Fibroblast of lung (primary cell): Measurements from ENCODE around the gene PTRH2.

Experiments used
- EZH2 ChIP-seq: IDR thresholded peaks from 2 replicates; pipeline ENCODE4 v1.5.1; 2012; ENCODE audit warnings: low read length, control low read depth, mild to moderate bottlenecking; ENCODE audit errors: missing control alignments
- TF ChIP-seq, protein P1 (sequence below), 2 donors: IDR thresholded peaks in 1 of 2; conservative IDR thresholded peaks in 1 of 2; 1 replicate in 1 of 2; 2 replicates in 1 of 2; pipeline ENCODE4 v1.5.1; 2011 to 2012; ENCODE audit warnings: low read length in 2 of 2, control low read depth in 1 of 2, inconsistent platforms in 1 of 2, low read depth in 1 of 2, mild to moderate bottlenecking in 1 of 2

DNA sequence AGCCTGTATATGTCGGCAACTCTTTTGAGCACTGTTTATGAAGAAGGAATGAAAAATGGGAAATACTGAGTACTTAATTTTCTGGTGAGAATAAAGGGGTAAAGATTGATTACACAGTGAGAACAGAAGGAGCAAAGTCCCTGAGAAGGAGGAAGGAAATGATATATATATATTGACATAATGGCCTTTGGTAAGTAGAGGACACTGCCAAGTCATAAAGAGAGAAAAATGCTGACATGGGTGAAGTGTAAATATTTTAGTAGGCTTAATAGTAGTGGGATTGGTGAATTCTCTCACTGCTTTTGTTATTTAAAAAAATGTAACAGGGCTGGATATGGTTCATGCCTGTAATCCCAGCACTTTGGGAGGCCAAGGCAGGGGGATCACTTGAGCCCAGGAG, 16.4 kb upstream of the PTRH2 start:
- TF ChIP-seq EZH2, result no peak
- TF ChIP-seq, protein P1, sequence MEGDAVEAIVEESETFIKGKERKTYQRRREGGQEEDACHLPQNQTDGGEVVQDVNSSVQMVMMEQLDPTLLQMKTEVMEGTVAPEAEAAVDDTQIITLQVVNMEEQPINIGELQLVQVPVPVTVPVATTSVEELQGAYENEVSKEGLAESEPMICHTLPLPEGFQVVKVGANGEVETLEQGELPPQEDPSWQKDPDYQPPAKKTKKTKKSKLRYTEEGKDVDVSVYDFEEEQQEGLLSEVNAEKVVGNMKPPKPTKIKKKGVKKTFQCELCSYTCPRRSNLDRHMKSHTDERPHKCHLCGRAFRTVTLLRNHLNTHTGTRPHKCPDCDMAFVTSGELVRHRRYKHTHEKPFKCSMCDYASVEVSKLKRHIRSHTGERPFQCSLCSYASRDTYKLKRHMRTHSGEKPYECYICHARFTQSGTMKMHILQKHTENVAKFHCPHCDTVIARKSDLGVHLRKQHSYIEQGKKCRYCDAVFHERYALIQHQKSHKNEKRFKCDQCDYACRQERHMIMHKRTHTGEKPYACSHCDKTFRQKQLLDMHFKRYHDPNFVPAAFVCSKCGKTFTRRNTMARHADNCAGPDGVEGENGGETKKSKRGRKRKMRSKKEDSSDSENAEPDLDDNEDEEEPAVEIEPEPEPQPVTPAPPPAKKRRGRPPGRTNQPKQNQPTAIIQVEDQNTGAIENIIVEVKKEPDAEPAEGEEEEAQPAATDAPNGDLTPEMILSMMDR (conservative IDR thresholded peaks at IDR 0.05 in 1 of 2, IDR thresholded peaks at IDR 0.05 in 1 of 2; ENCODE audit: low read depth in 1 of 2, low read length in 2 of 2), result no peak
